GM19240 (cell line): ENCODE measurements around the gene MYEOV.
A peak's percentile ranks its signal among the peaks of the same experiment; 100 is the strongest.

Experiments used
- DNase-seq: peaks from one replicate; pipeline ENCODE4 v3.0.0; 2011; ENCODE audit warnings: low spot score; ENCODE audit not compliant: insufficient read length

The MYEOV gene

DNA sequence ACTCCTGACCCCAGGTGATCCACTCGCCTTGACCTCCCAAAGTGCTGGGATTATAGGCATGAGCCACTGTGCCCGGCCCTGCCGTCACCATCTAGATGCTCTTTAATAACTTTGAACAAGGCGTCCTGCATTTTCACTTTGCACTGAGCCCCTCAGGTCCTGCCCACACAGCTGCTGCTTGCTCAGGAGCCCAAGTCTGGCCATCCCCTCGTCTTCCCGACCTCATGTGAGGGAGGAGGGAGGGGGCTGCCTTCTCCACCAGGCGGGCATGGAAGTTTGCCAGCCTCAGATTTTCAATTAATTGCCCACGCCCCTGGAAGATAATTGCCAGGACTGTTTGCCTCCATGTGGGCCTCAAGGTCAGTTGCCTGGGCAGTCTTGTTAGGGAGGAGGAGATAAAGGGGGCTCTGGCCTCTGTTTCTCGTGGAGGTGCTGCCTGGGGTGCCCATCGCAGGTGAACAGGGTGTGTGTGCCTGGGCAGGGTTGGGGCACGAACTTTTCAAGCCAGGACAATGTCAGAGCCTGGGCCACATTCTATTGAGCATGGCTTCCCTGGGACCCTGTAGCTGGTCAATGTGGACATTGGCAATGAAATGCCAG, 27.9 kb upstream of the MYEOV start:
- no peak for DNase-seq

DNA sequence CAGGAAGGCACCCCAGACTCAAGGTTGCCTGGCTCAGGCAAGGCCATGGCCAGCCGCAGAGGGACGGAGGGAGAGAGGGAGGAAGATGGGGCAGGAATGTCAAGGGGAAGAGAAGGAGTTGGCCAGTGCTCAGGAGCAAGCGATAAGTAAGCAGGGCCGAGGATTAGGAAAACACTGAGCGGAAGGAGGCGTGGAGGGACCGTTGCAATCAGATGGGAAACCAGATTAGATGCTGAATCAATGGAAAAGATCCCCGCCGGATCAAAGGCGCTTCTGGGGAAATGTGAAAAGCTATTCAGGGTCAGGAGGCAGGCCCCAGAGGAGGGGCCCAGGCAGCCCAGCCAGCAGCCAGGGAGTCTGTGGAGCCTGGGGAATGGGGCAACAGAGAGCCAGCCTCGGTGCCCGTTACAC, 26.6 kb upstream of the MYEOV start:
- no peak for DNase-seq

DNA sequence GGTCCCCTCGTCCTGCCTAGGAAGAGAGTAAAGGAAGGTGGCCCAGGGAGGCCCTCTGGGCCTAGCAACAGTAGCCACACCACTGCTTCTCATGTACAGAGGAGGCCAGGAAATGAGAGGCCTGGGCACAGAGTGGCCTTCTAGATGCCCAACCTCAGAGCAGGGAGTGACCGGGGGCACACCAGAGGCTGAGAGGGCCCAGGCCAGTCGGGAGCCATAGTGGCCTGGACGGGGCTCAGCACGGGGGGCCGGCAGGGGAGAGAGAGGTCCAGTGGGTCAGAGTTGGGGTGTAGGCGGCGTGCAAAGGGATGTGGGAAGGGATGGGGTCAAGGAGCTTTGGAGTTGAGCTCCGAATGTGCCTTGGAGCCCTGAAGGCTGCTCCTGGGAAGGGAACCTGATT, 25.0 kb upstream of the MYEOV start:
- no peak for DNase-seq

DNA sequence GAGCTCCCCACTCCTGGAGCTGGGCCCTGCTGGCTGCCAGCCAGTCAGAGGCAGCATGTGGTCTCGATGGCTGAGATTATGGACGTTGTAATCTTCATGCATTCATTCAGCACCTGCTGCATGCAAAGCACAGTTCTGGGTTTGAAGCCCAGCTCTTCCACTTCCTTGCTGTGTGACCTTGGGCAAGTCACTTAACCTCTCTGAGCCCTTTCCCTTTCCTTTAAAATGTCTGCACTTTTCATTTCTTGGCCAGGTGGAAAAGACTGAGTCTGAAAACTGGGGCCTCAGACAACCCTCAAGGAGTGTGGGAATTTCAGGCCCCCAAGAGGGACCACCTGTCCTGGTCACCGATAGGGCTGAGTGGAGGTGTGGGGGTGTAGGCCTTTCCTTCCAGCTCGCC, 24.6 kb upstream of the MYEOV start:
- DNase-seq: no peak

DNA sequence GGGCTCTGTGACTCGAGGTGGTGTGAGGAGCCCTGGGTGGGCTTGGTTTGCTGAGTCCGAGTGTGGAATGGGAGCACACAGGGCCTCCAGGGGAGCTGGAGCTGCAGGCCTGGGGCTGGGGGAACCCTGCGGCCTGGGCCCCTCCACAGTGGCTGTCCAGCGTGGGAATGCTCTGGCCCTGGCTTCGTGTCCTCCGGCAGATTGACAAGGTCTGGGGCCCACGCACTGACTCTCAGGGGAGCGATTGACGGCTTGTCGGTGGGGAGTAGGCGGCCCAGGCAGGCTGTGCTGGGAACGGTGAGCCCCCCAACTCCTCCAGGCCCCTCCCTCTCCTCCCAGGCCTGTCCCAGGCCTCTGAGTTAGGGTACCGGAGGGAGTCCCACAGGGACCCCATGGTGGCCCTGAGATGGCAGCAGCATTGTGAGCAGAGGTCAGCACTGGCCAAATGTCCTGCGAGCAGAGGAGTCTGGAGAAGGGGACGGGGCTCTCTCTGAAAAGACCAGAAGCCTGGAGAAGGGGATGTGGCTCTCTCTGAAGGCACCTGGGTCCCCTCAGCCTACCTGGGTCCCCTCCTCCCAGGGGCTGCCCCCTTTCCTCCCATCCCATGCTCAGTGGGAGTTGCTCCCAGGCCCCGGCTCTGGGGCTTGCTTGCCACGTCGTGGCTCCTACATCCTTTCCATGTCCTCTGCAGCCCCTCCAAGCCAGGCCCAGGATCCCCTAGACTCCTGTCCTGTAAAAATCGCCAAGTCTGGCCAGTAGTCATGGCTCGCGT, 23.8 kb upstream of the MYEOV start:
- DNase-seq: no peak

DNA sequence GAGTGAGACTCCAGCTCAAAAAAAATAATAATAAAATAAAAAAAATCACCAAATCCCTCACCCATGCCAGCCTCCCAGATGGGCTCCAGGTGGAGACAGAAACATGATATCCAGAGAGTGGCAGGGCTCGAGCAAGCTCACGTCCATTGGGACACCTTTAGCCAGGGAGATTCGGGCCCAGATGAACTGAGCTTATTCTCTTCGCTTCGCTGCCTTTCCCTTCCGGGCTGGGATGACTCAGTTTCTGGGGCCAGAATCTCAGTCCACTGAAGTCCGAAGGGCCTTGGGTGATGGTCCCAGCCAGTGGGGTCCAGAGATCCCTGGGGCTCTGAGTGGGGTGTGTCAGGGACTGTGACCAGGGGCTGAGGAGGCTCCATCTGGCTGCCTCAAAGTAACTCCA, 23.0 kb upstream of the MYEOV start:
- DNase-seq: no peak

DNA sequence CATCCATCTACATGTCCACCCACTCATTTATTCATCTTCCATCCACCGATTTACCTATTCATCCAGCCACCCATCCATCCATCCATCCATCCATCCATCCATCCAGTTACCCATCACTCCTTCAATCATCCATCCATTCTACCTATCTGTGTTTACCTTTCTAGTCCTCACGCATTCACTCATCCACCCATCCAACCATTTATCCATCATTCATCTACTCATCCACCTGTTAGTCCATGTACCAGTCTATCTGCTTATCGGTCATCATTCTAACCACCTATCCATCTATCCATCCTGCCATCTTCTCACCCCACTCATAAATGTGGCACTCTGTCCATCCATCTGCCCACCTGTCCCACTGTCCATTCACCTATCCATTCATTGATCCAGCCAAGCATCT, 21.9 kb upstream of the MYEOV start:
- DNase-seq: no peak

DNA sequence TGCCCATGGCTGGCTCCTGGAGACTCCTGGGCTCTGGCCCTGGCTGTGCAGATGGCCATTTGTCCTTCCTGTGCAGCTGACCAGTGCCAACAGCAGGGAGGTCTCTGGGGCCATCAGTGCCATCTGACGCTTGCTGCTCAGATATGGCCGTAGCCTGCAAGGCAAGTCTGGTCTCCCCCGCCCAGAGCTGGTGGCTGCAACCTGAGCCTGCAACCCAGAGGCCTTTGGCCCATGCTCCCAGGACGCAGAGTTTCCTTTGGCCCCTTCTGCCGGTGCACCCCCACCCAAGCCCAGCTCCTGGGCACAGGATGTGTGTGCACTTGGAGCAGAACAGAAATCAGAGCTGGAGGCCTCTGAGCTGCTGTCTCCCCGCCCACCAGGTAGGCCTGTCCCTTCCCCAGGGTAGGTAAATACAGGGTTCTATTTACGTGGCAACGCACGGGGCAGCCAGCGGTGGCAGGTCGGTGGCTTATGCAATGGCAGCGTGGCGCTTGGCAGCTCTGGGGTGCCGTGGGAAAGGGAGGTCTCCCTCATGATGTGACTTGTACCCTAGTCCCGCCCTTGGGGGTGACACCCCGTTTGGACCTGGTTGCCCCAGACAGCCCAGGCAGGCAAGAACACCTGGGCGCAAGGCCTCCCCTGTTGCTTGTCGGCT, 21.0 kb upstream of the MYEOV start:
- no peak for DNase-seq

DNA sequence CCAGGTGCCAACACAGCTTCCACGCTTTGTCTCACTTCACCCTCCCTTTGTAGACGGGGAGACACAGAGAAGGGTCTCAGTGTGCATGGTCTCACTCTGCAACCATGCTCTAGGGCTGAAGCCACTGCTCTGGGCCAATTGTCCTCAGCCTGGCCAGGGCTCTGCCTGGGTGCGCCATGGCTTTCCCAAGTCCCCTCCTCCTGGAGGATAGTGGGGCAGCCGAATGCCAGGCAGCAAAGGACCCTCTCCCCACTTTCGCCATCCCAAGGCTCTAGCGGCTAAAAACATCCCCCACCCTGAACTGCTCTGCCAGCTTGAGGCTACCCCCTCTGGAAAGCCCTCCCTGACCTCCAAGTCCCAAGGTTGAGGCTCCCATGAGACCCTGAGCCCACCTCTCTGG, 20.4 kb upstream of the MYEOV start:
- no peak for DNase-seq

DNA sequence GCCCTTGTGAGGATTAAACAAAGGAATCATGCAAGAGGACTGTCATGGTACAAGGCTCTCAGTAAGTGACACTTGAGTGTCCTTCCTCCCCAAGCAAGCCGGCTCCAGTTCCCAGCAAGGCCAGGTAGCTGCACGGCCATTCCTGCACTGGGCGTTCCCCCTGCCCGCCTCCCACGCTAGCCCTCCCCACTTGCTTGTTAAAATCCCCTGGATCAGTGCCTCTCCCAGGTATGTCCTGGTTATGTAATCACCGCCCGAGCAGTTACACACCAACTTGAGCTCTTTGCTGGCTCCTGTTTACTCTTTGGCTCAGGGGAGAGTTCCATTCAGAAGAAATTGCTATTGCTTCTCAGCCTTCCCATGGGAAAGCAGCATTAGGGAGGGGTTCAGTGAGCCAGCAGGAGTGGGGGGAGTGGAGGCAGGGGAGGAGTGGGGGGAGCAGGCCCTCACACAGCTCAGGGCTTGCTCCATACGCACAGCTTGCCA, 19.4 kb upstream of the MYEOV start:
- DNase-seq: no peak

DNA sequence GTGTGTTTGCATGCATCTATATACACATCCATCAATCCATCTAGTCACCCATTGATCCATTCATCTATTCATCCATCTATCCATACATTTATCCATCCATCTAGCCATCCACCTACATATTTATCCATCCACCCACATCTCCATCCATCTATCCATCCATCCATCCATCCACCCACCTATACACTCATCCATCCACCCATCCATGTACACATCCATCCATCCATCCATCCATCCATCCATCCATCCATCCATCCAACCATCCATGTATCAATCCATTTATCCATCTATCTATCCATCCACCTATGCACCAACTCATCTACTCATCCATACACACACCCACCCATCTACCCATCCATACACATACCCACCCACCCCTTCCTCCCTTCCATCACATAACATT, 18.8 kb upstream of the MYEOV start:
- no peak for DNase-seq

DNA sequence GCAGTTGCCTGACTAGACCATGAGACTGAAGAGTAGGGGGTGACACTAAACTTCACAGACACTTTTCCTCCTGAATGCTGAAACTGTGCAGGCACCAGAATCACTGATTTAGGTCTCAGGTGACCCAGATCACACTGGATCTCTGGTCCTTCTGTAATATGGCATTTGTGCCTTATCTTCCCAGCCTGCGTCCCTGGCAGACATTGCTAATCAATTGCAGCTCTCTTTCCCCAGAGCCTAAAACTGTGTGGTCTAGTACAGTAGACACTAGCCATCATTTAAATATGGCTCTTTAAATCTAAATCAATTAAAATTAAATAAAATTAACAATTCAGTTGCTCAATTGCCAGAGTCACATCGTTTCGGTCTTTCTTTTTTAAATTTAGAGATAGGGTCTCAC, 17.8 kb upstream of the MYEOV start:
- no peak for DNase-seq

DNA sequence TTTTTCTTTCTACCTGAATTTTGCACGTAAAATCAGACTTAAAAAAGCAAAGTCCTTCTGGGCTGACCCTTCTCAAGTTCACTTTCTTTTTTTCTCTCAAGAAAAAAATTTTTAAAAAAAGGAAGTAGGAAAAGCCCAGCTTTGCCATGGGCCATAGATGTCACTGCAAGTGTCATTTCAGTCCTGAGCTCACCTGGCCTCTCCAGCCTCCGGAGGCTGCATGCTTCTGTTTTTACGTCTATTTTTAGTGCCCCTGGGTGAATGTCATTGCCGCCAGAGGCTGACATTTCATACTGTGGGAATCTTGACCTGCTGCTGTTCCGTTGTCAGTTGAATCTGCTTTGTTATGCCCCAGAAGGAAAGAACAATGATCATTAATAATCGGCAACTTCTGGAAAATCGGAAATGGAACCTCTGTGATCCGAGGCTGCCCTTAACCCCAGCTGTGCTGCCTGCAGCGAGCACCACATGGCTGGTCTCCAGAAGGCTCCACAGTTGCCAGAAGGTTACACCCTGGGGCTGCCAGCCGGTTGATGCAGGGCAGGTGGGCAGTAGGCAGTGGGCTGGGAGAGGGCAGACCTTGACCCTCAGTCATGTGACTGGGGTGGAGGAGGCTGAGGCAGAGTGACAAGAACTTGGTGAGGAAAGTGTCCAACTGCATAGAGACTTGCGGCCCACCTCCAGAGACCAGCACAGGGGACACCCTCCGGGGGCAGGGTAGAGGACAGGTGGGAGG, 16.7 kb upstream of the MYEOV start:
- peak; percentile 78 for DNase-seq

DNA sequence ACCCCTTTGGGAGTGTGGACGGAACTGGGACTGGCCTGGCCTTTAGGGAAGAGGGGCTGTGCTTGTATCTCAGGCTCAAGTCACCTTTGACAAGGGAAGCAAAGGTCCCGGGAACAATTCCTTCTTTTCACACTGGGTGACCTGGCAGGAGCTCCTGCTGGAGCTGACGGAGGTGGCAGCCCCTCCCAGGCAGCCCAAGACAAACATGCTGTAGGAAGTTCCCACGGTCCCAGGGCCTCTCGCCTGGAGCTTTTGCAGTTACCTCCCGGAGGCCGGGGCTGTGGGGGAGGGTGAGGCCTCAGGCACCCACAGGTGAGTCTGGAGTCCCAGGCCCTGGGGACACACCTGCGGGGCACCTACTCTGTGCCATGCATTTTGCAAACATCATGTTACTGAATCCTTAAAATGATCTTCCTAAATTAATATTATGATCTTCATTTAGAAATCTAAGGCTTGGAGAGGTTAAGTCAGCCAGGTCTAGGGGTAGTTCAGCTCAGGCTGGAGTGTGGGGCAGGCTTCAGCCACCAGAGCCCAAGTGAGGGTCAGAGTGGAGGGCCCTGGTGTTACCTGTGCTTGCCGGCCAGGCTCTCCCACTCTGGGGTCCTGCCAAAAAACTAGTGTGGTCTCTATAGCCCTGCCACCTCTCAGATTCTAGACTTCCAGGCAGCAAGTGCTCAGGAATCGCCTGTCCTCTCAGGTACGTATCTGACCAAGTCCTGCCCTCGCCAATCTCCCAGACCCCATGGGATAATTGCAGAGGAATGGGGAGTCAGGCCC, 15.7 kb upstream of the MYEOV start:
- no peak for DNase-seq

DNA sequence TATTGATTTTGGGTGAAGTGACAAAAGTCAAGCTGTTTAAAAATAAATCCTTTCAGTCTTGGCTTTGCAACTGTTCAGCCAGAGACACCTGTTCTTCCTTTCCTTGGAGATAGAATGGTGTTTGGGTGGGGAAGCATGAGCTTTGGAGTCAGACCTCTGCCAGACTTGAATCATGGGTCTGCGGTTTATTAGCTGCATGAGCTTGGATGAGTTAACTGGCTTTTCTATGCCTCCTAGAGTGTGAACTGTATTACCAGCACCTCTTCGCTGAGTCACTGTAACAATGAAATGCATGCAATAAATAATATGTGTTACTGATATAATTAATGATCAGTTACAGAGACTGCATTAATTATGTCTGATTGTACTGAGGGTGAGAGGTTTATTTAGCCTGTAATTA, 13.5 kb upstream of the MYEOV start:
- no peak for DNase-seq

DNA sequence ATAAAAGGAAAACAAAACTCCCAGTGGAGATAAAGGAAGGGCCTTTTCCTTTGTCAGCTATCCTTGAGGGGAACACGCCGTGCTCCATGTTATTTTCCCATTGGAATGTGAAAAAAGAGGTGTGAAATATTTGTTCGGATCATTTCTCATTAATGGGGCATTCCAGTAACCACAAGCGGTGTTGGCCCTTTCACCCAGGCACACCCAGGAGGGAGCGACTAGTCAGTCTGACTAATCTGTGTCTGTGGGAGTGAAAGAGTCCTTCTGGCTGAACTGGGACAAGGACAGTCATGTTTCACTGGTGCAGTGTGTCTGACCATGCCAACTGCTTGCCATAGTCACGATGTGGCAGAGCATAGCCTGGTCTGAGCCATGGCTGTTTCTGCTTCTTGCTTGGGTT, 13.0 kb upstream of the MYEOV start:
- DNase-seq: no peak

DNA sequence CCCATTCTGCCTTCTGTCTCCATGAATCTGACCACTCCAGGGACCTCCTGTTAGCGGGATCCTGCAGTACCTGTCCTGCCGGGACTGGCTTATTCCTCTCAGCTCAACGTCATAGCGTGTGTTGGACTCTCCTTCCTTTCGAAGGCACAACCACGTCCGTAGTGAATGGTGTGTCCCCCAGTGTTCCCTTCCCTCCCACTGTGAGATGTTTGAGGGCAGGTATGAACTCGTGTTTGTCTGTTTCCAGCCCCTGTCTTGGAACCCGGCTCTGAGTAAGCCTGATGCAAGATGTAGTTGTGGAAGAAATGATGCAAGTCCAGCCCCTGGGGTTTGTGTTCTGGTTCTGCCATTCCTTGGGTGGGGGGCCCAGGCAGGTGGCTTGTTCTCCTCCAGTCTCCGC, 10.5 kb upstream of the MYEOV start:
- no peak for DNase-seq

DNA sequence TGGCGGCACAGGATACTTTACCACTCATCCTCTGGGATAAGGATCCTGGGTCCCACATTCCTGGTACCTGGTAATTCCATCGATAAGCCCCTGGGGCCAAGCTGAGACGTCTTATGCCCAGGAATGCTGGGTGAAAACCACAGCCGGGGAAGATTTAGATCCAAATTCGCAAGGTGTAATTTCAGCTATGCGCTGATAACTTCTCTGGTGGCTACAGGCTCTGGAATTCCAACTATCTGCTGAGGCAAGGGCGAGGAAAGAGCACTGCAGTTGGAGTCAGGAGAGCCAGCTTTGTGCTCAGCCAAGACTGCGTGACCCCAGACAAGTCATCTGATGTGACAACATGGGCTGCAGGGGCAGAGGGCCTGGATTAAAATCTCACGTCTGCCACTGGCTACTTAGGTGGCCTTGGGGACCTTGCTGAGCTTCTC, 9.9 kb upstream of the MYEOV start:
- DNase-seq: no peak

DNA sequence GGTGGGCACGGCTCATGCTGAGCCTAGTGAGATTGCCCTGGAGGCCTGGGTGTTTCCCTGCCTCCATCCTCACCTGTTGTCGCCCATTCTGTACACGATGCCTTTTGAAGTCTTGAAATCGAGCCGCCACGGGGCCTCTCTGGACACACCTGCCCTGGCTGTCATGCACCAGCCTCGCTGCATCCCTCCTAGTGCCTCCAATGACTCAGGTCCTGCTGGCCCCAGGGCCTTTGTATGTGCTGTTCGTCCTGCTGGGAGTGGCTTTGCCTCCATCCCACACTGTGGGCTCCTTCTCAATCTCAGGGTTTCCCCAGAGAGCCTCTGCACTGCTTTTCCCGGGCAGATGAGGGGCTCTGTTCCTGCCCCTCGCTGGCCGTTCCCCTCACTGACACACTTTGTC, 8.9 kb upstream of the MYEOV start:
- DNase-seq: no peak

DNA sequence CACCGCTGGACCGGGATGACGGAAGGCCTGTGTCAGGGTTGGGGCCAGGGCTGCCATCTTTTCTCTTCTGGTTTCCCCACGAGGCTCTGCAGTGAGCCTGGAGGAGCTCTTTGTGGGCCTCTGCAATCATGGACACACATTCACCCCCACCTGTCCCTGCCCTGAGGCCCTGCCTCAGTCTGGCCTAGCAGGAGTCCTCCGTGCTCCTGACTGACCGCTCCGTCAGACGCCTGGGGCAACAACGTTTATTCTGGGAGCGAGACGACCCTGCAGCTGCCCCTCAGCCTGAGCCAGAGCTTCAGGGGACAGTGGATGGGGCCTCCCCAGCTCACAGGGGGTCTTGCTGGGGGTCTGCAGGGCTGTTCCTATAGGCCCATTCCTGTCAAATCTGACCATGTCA, 8.2 kb upstream of the MYEOV start:
- no peak for DNase-seq
